Activated T-cell treated with anti-CD3 and anti-CD28 coated beads, Interleukin-2, amount 50 U/mL, for 72 hours (primary cell): ENCODE results near the gene SPATS2. TPM values are rescaled to one million over a fixed set of nuclear protein-coding genes. Genes with fewer than 3 reads are reported as not detected.

Source experiments
- ATAC-seq, 2 donors: fragments of 150-1000 bp; cut with Tn5 transposase; replicated peaks in 1 of 2; 2 replicates each; pipeline ENCODE4 v1.10.0; 2021; ENCODE audit warnings: moderate library complexity in 2 of 2, mild to moderate bottlenecking in 1 of 2
- DNase-seq, 2 donors: peaks; one replicate each; pipeline ENCODE4 v3.0.0; 2021 to 2022; ENCODE audit warnings: mixed read lengths in 1 of 2
- H3K27ac Mint-ChIP-seq: one replicate; pipeline ENCODE4 v1.8.0; 2022; ENCODE audit warnings: mild to moderate bottlenecking, moderate library complexity, mixed read lengths
- H3K27me3 Mint-ChIP-seq: one replicate; pipeline ENCODE4 v1.8.0; 2022; ENCODE audit warnings: low read depth, mixed read lengths
- H3K36me3 Mint-ChIP-seq, 2 donors: one replicate each; pipeline ENCODE4 v1.8.0; 2022; ENCODE audit warnings: mixed read lengths in 2 of 2, mild to moderate bottlenecking in 1 of 2; ENCODE audit not compliant: insufficient read depth in 2 of 2
- H3K4me1 Mint-ChIP-seq: one replicate; pipeline ENCODE4 v1.8.0; 2022; ENCODE audit warnings: low read depth, mixed read lengths
- H3K4me3 Mint-ChIP-seq, 2 donors: one replicate each; pipeline ENCODE4 v1.8.0; 2022; ENCODE audit warnings: mild to moderate bottlenecking in 2 of 2, mixed read lengths in 2 of 2, moderate library complexity in 2 of 2
- H3K9me3 Mint-ChIP-seq, 2 donors: one replicate each; pipeline ENCODE4 v1.8.0; 2022; ENCODE audit warnings: mixed read lengths in 2 of 2
- total RNA-seq, 2 donors: library from RNA; stranded (reverse); gene quantifications; one replicate each; pipeline ENCODE4 v1.2.3, GENCODE V29; 2022

The SPATS2 gene
- total RNA-seq, 2 donors from 2014 or later = 12.3 to 16.4 TPM

DNA sequence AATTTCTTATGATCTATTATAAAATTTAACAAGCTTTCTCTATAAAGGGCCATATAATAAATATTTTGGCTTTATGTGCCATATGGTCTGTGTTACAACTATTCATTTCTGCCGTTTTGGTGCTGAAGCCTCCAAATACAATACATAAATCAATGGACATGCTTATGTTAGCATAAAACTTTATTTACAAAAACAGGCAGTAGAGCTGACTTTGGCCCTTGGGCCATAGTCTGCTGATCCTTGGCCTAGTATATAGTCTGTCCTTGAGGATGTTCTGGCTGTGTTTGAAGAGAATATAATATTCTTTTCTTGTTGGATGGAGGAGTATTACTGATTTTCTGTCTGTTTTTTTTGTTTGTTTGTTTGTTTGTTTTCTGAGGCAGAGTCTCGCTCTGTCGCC is 81.6 kb downstream of the SPATS2 start:
- peaks cover 3 to 10% of the 10 kb centered on the region in 2 donors for H3K36me3 Mint-ChIP-seq
- no peak for DNase-seq
- H3K4me1 Mint-ChIP-seq = peaks cover 26% of the 10 kb centered on the region
- ATAC-seq = no peak
- H3K4me3 Mint-ChIP-seq = no peak overlapping the region
- no peak overlapping the region for H3K27ac Mint-ChIP-seq
- no peaks in the 10 kb centered on the region for H3K27me3 Mint-ChIP-seq
- peaks cover 2 to 4% of the 10 kb centered on the region in 2 donors for H3K9me3 Mint-ChIP-seq

DNA sequence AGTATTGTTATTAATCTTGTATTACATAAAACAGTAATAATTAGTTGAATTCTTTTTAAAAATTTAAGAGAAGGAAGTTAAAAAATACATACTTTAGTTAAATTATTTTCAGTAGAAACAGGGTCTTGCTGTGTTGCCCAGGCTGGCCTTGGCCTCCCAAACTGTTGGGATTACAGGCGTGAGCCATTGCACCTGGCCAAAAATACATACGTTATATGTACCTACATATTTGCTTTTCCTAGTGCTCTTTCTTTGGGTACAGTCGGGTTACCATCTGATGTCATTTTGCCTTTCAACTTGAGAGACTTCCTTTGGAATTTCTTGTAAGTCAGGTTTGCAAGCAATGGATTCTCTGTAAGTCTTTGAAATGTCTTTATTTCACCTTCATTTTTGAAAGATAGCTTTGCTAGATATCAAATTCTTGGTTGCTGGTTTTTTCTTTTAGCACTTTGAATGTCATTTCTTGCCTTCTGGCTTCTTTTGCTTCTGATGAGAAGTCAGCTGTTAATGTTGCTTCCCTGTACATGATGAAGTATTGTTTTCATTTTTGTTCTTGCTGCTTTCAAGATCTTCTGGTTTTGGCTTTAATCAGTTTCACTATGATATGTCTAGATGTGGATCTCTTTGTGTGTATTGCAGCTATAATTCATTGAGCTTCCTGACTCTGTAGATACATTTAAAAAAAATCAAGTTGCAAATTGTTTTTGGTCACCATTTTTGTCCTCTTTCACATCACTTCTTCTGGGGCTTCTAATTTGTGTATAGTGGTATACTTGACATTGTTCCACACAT is 84.4 kb downstream of the SPATS2 start:
- Mint-ChIP-seq H3K4me1 (peaks cover 26% of the 10 kb centered on the region), H3K27me3 (no peaks in the 10 kb centered on the region), H3K27ac (peak overlapping the region; percentile 51), H3K4me3 (peak overlapping the region; percentile 37 to 42), H3K9me3 (peaks cover 2 to 4% of the 10 kb centered on the region in 2 donors), H3K36me3 (peaks cover 3 to 10% of the 10 kb centered on the region in 2 donors)
- ATAC-seq (peak; percentile 99), DNase-seq (no peak)

DNA sequence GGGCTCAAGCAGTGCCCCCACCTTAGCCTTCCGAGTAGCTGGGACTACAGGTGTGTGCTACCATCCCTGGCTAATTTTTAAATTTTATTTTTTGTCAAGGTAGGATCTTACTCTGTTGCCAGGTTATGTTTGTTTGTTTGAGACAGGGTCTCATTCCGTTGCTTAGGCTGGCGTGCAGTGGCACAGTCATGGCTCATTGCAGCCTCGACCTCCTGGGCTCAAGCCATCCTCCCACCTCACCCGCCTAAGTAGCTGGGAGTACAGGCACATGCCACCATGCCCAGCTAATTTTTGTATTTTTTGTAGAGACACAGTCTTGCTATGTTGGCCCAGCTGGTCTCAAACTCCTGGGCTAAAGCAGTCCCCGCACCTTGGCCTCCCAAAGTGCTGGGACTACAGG is 88.2 kb downstream of the SPATS2 start:
- H3K4me1 Mint-ChIP-seq = peaks cover 16% of the 10 kb centered on the region
- no peaks in the 10 kb centered on the region for H3K9me3 Mint-ChIP-seq
- peaks cover 1 to 2% of the 10 kb centered on the region in 2 donors for H3K36me3 Mint-ChIP-seq
- DNase-seq (no peak), ATAC-seq (no peak)
- no peaks in the 10 kb centered on the region for H3K27me3 Mint-ChIP-seq
- H3K4me3 Mint-ChIP-seq = no peak overlapping the region
- H3K27ac Mint-ChIP-seq = no peak overlapping the region

DNA sequence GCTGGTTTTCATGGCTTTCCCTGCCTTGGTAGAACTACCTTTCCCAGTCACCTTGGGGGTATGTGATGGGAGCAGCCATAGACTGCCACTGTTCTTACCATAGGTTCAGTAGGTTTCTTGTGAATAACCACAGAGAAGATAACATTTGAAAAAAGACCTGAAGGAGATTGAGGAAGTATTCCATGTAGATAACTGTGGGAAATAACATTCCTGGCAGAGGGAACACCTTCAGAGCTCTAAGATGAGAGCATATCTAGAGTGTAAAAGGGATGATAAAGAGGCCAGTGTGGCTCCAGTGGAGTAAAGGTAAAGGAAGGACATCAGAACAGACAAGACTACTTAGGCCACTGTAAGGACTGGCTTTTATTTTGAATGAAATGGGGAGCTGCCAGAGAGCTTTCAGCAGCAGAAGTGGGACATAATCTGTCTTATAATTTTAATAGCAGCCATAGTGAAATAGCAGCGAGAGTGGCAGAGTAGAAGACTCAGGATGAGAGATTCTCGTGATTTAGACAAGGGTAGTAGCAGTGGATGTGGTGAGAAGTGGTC is 88.9 kb downstream of the SPATS2 start:
- Mint-ChIP-seq H3K27me3 (no peaks in the 10 kb centered on the region), H3K4me1 (peaks cover 16% of the 10 kb centered on the region), H3K36me3 (peaks cover under 1 to 1% of the 10 kb centered on the region in 2 donors), H3K9me3 (no peaks in the 10 kb centered on the region), H3K27ac (no peak overlapping the region), H3K4me3 (no peak overlapping the region)
- DNase-seq = no peak
- ATAC-seq = no peak

DNA sequence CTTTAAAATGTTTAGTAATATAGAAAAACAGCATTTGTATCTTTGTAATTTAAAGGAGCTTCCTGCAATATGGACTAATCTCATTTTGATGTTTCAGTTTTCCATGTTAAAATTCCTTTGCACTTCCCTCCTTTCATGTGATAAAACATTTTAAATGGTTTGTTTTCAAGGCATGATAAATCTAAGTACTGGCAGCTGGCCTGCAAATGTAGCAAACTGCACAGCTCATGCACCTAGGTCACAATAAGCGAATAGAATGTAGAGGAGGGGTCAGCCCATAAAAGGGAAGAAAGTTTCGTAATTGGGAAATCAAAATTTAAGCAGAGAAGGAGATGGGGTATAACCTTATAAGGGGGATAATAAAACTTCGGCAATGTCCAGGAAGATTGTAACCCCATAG is 91.6 kb downstream of the SPATS2 start:
- Mint-ChIP-seq H3K4me3 (no peak overlapping the region), H3K27ac (no peak overlapping the region), H3K9me3 (no peaks in the 10 kb centered on the region), H3K36me3 (no peaks in the 10 kb centered on the region), H3K27me3 (no peaks in the 10 kb centered on the region), H3K4me1 (no peaks in the 10 kb centered on the region)
- no peak for ATAC-seq
- DNase-seq = no peak

DNA sequence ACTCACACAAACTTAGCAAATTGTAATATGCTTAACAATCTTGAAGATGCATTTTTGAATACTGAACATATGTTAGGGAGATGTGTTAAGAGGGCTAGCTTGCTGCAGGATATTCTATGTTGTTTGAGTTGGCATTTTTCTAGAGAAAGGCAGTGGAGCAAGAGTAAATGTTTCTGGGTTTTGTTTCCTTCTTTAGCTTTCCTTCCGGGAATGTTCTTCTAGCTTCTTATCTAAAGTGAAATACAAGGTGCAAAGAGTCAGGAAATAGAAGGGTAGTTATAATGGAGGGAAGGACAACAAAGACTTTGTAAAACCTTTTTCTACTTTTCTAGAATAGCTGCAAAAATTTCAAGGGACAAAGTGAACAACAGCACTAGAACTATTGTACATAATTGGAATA is 94.0 kb downstream of the SPATS2 start:
- ATAC-seq (no peak), DNase-seq (no peak)
- Mint-ChIP-seq H3K4me1 (no peaks in the 10 kb centered on the region), H3K27ac (no peak overlapping the region), H3K9me3 (no peaks in the 10 kb centered on the region), H3K27me3 (no peaks in the 10 kb centered on the region), H3K4me3 (no peak overlapping the region), H3K36me3 (no peaks in the 10 kb centered on the region)

DNA sequence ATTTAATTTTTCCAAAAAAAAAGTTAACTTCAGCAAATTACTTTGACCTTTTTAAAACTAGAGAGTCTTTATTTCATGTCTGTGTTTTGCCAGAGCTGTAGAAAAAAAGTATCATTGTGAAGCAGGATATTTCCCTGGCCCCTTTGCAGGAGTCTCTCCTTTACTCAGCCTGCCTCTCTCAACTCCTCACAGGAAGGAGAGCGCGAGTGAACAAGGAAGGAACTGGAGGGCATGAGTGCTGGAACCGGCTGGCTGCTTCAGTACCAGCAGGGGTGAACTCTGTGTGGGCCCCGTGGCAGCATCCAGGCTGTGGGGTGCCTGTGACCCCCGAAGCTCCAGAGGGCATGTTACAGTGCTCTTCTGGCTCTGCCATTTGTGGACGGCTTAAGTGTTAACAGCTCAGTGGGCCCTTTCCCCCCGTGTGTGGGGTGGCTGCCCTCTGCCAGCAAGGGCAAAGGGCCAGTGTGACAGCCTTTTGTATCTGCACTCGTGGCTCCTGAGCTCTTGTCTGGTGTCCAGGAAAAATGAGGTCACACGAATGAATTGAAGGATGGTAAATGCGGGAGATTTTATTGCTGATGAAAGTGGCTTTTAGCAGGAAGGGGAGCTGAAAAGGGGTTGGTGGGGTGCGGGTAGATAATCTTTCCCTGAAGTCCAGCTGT is 95.0 kb downstream of the SPATS2 start:
- no peaks in the 10 kb centered on the region for H3K4me1 Mint-ChIP-seq
- no peak overlapping the region for H3K4me3 Mint-ChIP-seq
- no peaks in the 10 kb centered on the region for H3K36me3 Mint-ChIP-seq
- no peak for DNase-seq
- no peaks in the 10 kb centered on the region for H3K9me3 Mint-ChIP-seq
- H3K27ac Mint-ChIP-seq = no peak overlapping the region
- no peaks in the 10 kb centered on the region for H3K27me3 Mint-ChIP-seq
- ATAC-seq = no peak

DNA sequence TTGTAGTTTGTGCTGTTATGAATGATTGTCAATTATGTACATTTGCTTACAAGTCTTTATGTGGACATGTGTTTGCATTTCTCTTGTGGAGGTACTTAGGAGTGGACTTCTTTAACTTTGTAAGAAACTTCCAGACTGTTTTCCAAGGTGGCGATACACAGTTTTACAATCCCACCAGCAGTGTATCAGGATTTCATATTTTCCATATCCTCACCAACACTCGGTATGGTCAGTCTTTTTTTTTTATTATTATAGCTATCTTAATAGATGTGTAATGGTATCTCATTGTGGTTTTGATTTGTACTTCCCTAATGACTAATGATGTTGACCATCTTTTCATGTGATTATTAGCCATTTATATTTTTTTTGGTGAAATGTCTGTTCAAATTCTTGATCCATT is 97.9 kb downstream of the SPATS2 start:
- Mint-ChIP-seq H3K27ac (no peak overlapping the region), H3K36me3 (no peaks in the 10 kb centered on the region), H3K4me1 (no peaks in the 10 kb centered on the region), H3K27me3 (no peaks in the 10 kb centered on the region), H3K9me3 (no peaks in the 10 kb centered on the region), H3K4me3 (no peak overlapping the region)
- ATAC-seq = no peak
- DNase-seq = no peak

DNA sequence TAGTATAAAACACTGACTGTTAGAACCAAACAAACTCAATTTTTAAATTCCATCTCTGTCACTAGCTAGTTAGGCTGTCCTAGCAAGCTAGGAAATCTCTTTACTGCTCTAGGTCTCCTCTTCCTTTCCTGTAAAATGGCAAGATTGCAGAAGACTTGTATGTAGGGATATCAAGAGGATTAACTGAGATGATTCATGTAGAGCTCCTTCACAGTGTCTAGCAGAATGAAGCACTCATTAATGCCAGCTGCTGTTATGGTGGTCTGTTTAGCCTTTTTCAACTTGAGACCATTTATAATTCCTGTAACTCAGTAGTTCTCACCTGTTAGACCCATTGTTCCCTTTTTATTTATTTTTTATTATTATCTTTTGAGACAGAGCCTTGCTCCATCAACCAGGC is 103.7 kb downstream of the SPATS2 start:
- Mint-ChIP-seq H3K4me1 (no peaks in the 10 kb centered on the region), H3K36me3 (no peaks in the 10 kb centered on the region), H3K27ac (no peak overlapping the region), H3K9me3 (no peaks in the 10 kb centered on the region), H3K4me3 (no peak overlapping the region), H3K27me3 (no peaks in the 10 kb centered on the region)
- no peak for ATAC-seq
- no peak for DNase-seq

DNA sequence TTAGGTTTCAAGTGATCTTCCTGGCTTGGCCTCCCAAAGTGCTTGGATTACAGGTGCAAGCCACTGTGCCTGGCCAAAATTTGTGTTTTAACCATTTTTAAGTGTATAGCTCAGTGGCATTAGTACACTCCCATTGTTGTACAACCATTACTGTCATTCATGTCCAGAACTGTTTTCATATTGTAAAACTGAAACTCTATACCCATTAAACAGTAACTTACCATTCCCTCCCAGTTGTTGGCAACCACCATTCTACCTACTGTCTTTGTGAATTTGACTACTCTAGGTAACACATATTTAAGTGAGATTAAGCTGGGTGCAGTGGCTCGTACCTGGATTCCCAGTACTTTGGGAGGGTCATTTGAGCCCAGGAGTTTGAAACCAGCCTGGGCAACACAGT is 104.3 kb downstream of the SPATS2 start:
- Mint-ChIP-seq H3K4me3 (no peak overlapping the region), H3K9me3 (no peaks in the 10 kb centered on the region), H3K27ac (no peak overlapping the region), H3K36me3 (no peaks in the 10 kb centered on the region), H3K4me1 (no peaks in the 10 kb centered on the region), H3K27me3 (no peaks in the 10 kb centered on the region)
- ATAC-seq (no peak), DNase-seq (no peak)

DNA sequence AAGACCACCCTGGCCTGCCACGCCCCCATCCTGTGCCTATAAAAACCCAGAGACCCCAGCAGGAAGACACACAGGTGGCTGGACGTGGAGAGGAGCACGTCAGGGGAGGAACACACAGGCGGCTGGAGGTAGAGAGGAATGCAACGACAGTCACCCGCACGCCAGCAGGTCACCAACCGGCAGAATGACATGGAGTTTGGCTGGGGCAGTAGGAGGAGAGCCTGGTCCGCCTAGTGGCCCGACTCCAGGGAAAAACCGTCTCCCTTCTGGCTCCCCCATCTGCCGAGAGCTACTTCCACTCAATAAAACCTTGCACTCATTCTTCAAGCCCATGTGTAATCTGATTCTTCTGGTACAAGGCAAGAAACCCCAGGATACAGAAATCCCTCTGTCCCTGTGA is 108.8 kb downstream of the SPATS2 start:
- Mint-ChIP-seq H3K9me3 (no peaks in the 10 kb centered on the region), H3K4me1 (no peaks in the 10 kb centered on the region), H3K4me3 (no peak overlapping the region), H3K27me3 (no peaks in the 10 kb centered on the region), H3K27ac (no peak overlapping the region), H3K36me3 (no peaks in the 10 kb centered on the region)
- ATAC-seq (no peak), DNase-seq (no peak)

DNA sequence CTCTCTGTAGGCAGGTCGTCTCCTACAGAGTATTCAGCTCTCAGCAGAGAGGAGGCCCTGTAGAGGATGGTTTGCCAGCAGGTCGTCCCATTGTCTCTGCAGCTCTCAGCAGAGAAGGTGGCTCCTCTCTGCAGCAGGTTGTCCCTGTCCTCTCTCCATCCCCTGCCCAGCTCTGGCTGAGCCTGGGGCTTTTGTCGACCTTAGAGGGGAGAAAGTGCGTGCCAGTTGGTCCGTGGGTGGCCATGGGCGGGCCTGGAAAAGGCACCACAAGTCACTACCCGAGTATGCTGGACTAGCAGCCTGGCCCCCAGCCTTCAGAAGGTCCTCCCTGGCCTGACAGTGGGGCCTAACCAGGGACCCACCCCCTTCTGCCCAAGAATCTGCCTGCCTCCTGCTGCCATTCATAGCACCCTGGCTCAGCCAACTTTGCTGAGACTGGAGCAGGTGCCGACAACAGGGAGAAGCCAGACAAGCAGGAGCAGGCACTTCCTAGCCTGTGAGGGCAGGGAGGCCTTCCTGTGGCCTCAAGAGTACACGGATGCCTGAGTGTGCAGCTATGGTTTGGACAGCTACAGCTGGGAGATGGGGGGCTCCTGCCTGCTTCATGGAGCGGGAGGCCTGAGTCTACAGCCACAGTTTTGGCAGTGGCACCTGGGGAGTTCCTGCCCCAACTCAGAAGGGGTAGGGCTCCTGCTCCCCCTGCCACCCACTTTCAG is 111.8 kb downstream of the SPATS2 start:
- DNase-seq (no peak), ATAC-seq (no peak)
- H3K36me3 Mint-ChIP-seq = no peaks in the 10 kb centered on the region
- no peaks in the 10 kb centered on the region for H3K9me3 Mint-ChIP-seq
- no peaks in the 10 kb centered on the region for H3K27me3 Mint-ChIP-seq
- no peaks in the 10 kb centered on the region for H3K4me1 Mint-ChIP-seq
- H3K4me3 Mint-ChIP-seq = no peak overlapping the region
- H3K27ac Mint-ChIP-seq = no peak overlapping the region
